Myocyte (in vitro differentiated cells): ENCODE results near the gene PIP5K1A. TPM values are rescaled to one million over a fixed set of nuclear protein-coding genes. Genes with fewer than 3 reads are reported as not detected.

Source experiments
- DNase-seq: peaks from one replicate; pipeline ENCODE4 v3.0.0-alpha.2; 2012; ENCODE audit warnings: low read depth
- total RNA-seq: library from RNA; depleted of rRNA; stranded (reverse); fragments of >200 nt; gene quantifications from 2 replicates; pipeline ENCODE4 v1.2.3, GENCODE V29; 2014

The PIP5K1A gene
- total RNA-seq, 1 donor from 2014 or later: 40.4 TPM

DNA sequence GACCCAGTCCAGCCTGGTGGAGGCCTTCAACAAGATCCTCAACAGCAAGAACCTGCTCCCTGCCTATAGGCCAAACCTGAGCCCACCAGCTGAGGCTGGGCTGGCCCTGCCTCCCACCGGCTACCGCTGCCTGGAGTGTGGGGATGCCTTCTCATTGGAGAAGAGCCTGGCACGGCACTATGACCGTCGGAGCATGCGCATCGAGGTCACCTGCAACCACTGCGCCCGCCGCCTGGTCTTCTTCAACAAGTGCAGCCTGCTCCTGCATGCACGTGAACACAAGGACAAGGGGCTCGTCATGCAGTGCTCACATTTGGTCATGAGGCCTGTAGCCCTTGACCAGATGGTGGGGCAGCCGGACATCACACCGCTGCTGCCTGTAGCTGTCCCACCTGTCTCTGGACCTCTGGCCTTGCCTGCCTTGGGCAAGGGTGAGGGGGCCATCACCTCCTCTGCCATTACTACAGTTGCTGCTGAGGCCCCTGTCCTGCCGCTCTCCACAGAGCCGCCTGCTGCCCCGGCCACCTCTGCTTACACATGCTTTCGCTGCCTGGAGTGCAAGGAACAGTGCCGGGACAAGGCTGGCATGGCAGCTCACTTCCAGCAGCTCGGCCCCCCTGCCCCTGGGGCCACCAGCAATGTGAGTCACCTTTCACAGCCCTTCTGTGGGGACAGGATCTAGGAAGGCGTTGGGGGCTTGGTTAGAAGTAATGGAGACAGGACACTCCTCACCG lies 89.6 kb downstream of the PIP5K1A start:
- no peak for DNase-seq

DNA sequence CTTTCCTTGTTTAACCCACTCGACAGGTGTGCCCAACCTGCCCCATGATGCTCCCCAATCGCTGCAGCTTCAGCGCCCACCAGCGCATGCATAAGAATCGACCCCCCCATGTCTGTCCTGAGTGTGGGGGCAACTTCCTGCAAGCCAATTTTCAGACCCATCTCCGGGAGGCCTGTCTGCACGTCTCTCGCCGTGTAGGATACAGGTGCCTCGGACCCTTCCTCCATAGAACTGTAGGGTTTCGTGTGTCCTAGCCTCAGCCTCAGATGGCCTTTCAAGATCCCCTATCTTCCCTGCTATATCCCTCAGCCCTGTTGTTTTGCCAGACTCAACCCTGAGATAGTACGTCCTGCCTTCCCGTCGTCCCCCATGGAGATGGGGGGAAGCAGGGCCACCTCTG lies 90.2 kb downstream of the PIP5K1A start:
- no peak for DNase-seq

DNA sequence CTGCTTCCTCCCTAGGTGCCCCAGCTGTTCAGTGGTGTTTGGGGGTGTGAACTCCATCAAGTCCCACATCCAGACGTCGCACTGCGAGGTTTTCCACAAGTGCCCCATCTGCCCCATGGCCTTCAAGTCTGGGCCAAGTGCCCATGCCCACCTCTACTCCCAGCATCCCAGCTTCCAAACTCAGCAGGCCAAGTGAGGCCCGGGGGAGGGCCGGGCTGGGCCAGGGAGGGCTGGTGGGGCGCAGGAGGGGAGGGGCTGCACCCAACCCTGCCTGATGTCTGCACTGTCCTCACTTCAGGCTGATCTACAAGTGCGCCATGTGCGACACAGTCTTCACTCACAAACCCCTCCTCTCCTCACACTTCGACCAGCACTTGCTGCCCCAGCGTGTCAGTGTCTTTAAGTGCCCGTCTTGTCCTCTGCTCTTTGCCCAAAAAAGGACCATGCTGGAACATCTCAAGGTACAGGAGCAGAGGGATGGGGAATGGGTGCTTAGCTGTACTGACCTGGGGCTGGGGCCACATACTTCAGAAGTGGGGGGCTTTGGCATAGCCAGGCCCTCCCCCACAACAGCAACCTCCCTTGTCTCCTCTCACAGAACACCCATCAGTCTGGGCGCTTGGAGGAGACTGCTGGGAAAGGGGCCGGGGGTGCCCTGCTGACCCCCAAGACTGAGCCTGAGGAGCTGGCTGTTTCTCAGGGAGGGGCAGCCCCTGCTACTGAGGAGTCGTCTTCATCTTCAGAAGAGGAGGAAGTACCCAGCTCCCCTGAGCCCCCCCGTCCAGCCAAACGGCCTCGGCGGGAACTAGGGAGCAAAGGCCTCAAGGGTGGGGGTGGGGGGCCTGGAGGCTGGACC lies 91.0 kb downstream of the PIP5K1A start:
- DNase-seq: no peak

DNA sequence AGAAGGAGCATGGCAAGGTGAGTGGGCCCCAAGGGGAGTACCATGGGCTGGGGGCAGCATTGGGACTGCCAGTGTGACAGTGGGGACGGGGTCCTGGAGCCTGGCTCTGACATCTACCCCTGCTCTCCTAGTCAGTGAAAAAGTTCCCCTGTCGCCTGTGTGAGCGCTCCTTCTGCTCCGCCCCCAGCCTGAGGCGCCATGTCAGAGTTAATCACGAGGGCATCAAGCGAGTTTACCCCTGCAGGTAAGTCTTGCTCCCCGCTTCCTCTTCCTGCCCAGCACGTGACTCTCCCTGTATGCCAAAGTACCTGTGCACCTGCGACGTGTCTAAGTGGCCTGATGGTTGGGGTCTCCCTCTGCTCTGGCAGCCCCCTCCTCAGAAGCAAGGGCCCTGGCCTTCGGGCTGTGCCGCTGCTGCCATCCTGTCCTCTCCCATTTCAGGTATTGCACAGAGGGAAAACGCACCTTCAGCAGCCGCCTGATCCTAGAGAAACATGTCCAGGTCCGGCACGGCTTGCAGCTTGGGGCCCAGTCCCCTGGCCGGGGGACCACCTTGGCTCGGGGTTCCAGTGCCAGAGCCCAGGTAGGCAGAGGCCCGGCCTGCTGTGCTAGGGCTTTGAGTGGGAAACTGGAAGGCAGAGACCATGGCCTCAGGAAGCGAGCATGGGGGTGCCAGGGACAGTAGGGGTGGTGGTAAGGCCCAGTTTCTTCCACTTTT lies 91.8 kb downstream of the PIP5K1A start:
- no peak for DNase-seq

DNA sequence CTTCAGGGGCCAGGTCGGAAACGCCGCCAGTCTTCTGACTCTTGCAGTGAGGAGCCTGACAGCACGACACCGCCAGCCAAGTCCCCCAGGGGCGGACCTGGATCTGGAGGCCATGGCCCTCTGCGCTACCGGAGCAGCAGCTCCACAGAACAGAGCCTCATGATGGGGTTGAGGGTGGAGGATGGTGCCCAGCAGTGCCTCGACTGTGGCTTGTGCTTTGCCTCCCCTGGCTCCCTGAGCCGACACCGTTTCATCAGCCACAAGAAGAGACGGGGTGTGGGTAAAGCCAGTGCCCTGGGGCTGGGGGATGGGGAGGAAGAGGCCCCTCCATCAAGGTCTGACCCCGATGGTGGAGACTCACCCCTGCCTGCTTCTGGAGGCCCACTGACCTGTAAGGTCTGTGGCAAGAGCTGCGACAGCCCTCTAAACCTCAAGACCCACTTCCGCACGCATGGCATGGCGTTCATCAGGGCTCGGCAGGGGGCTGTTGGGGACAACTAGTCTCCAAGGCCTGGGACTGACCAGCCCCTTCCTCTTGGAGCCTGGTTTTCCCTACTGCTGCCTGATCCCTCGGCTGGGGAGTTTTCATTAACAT lies 92.5 kb downstream of the PIP5K1A start:
- no peak for DNase-seq

DNA sequence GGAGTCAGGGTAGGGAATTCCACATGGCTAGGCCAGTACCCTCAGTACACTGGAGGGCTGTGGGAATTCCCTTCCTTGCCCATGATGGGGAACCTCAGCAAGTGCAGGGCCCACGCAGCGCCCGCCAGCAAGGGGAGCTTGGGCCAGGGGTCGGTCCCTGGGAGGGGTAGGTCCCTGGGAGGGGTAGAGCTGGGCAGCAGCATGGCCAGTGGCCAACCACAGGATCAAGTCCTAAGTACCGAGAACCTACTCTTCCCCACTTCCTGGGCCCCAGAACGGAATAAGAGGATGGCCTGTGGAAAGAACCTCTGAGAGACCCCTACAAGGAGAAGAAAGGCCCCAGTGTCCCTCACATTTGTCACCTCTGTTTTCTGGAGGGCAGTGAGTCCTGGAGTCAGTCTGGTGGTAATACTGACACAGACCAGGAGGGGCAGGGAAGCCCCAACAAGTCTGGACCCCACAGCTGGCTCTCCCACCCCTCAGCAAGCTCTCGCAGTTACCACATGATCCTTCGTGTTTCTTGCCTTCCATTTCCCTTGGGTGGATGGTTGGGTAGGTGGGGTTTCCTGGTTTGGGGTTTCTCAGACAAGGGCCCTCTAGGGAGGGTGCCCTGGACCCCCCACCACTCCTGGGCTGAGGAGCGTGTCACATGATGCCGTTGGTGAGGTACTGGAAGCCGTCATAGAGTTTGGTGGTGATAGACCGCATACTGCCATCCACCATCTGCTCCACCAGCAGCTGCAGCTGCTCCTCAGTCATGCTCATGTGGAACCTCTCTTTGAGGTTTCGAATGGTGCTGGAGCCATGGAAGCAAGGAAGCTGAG lies 94.1 kb downstream of the PIP5K1A start:
- DNase-seq: peak; percentile 92

DNA sequence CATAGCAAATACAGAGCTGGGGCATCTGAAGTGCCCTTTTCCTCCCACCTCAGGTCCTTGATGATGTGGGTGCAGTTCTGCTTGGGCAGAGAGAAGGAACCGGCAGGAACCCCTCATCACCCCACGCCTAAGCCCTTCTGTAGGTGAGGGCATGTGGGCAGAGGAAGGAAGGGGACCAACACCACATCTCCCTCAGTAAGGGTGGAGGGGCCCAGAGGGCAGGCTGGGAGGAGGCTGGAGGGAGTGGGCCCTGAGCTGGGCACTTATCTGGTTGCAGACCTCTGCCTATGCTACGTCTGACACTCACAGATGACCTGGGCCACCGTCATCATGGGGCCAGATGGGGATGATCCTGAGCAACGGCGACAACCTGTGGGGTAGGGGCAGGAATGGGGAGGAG lies 94.7 kb downstream of the PIP5K1A start:
- DNase-seq: no peak

DNA sequence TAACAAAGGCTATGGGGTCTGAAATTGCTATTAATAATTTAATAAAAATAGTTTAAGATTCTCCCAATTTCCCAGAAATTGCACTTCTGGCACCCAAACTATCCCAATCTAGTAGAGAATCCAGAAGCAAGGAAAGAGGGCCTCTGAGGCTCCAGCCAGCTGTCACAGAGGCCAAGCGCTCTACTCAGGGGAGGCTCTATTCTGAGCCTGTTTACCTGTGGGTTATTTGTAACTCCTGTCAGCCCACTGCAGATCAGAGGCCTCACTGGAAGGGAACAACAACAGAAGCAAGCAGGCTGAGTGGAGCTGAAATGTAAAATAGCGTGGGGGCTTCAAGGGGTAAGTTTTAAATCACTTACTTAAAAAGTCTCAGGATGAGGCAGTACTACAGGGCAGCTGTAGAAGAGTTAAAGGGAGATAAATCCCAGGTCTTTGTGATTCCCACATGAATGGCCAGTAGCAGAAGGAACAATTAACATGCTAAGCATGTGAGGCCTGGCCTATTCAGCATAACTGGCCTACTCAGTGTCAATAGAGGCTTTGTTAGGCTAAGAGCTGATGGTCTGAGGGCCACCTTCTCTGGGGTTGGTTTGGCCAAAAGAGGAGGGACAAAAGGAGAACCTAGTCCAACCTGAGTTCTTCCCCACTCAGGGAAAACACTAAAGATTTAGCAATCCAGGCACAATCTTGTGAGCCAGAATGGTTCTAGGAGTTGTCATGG lies 96.5 kb downstream of the PIP5K1A start:
- no peak for DNase-seq

Other genes with a start within 250 kb of the PIP5K1A start
- 55.2 and 58.3 TPM in 2 replicates for gene CERS2, start 223.7 kb upstream of the PIP5K1A start, total RNA-seq
- not detected in 2 replicates for gene ANXA9, start 216.3 kb upstream of the PIP5K1A start, total RNA-seq
- 23.6 and 39.6 TPM in 2 replicates for gene MINDY1, start 191.7 kb upstream of the PIP5K1A start, total RNA-seq
- gene PRUNE1, start 190.1 kb upstream of the PIP5K1A start, total RNA-seq: 25.9 and 47.5 TPM in 2 replicates
- gene BNIPL, start 162.0 kb upstream of the PIP5K1A start, total RNA-seq: 1.4 and 1.8 TPM in 2 replicates
- 4.8 and 5.4 TPM in 2 replicates for gene C1orf56, start 150.8 kb upstream of the PIP5K1A start, total RNA-seq
- gene CDC42SE1, start 138.9 kb upstream of the PIP5K1A start, total RNA-seq: 65.9 and 92.2 TPM in 2 replicates
- gene MLLT11, start 138.2 kb upstream of the PIP5K1A start, total RNA-seq: 76.6 and 79.8 TPM in 2 replicates
- 4.3 and 6.7 TPM in 2 replicates for gene GABPB2, start 127.8 kb upstream of the PIP5K1A start, total RNA-seq
- gene SEMA6C, start 51.9 kb upstream of the PIP5K1A start, total RNA-seq: 73.1 and 132 TPM in 2 replicates
- not detected in 2 replicates for gene TNFAIP8L2, start 41.9 kb upstream of the PIP5K1A start, total RNA-seq
- gene LYSMD1, start 32.6 kb upstream of the PIP5K1A start, total RNA-seq: 18.7 and 23.9 TPM in 2 replicates
- gene SCNM1, start 32.4 kb upstream of the PIP5K1A start, total RNA-seq: 26.0 and 26.1 TPM in 2 replicates
- gene TMOD4, start 22.6 kb upstream of the PIP5K1A start, total RNA-seq: 0.35 and 0.47 TPM in 2 replicates
- gene VPS72, start 8.4 kb upstream of the PIP5K1A start, total RNA-seq: 80.3 and 81.8 TPM in 2 replicates
- gene PSMD4, start 56.2 kb downstream of the PIP5K1A start, total RNA-seq: 144 and 179 TPM in 2 replicates
- 17.3 and 21.5 TPM in 2 replicates for gene ZNF687, start 83.7 kb downstream of the PIP5K1A start, total RNA-seq
- gene PI4KB, start 128.9 kb downstream of the PIP5K1A start, total RNA-seq: 52.4 and 59.5 TPM in 2 replicates
- 30.6 and 46.4 TPM in 2 replicates for gene RFX5, start 148.7 kb downstream of the PIP5K1A start, total RNA-seq
- 9.5 and 15.7 TPM in 2 replicates for gene SELENBP1, start 174.2 kb downstream of the PIP5K1A start, total RNA-seq
- gene PSMB4, start 201.0 kb downstream of the PIP5K1A start, total RNA-seq: 241 and 277 TPM in 2 replicates